Esophagus muscularis mucosa (tissue), 4 donors: Measurements from ENCODE around the gene PTTG1IP. TPM values are rescaled to one million over a fixed set of nuclear protein-coding genes. Genes with fewer than 3 reads are reported as not detected.

Experiments
- DNase-seq: peaks from one replicate; pipeline ENCODE4 v3.0.0-alpha.2; 2017; ENCODE audit errors: extremely low spot score
- H3K27ac ChIP-seq, 4 donors: fragments of 200-600 bp; sonication (generic); replicated peaks in 1 of 4; 1 replicate in 3 of 4; 2 replicates in 1 of 4; pipeline ENCODE4 v1.5.1; 2016 to 2019; ENCODE audit warnings: mild to moderate bottlenecking in 1 of 4
- H3K27me3 ChIP-seq, 4 donors: fragments of 200-600 bp; sonication (generic); one replicate each; pipeline versions ENCODE4 v1.5.1 to v1.6.0; 2016 to 2019
- H3K36me3 ChIP-seq, 4 donors: fragments of 200-600 bp; sonication (generic); one replicate each; pipeline ENCODE4 v1.5.1; 2016 to 2019
- H3K4me1 ChIP-seq, 4 donors: fragments of 200-600 bp; sonication (generic); one replicate each; pipeline ENCODE4 v1.5.1; 2016 to 2019
- H3K4me3 ChIP-seq, 4 donors: fragments of 200-600 bp; sonication (generic); 1 replicate in 2 of 4; 2 replicates in 2 of 4; pipeline ENCODE4 v1.5.1; 2016 to 2019; ENCODE audit warnings: mild to moderate bottlenecking in 4 of 4, moderate library complexity in 1 of 4
- H3K9me3 ChIP-seq, 4 donors: fragments of 200-600 bp; sonication (generic); 1 replicate in 3 of 4; 2 replicates in 1 of 4; pipeline ENCODE4 v1.5.1; 2016 to 2019
- CTCF ChIP-seq, 3 experiments: fragments of 200-600 bp in 2 of 3; fragments of 450-650 bp in 1 of 3; sonication (generic) in 2 of 3; IDR thresholded peaks; one replicate each; pipeline ENCODE4 v1.5.1; 2017 to 2019; ENCODE audit warnings: antibody characterized with exemption in 3 of 3, mild to moderate bottlenecking in 2 of 3, moderate library complexity in 1 of 3
- EP300 ChIP-seq: sonication (generic); formaldehyde crosslinking; IDR thresholded peaks from one replicate; pipeline ENCODE4 v1.6.1; 2017; ENCODE audit warnings: antibody characterized with exemption
- POLR2A ChIP-seq: fragments of 450-650 bp; IDR thresholded peaks from one replicate; pipeline ENCODE4 v1.6.1; 2017; ENCODE audit warnings: antibody characterized with exemption, moderate library complexity, mild to moderate bottlenecking, low read depth
- POLR2AphosphoS5 ChIP-seq, 2 donors: sonication (generic); formaldehyde crosslinking; IDR thresholded peaks; one replicate each; pipeline ENCODE4 v1.6.1; 2017; ENCODE audit warnings: antibody characterized with exemption in 2 of 2
- WGBS: methylation state at CpG from one replicate; pipeline ENCODE4 v1.1.5; 2018; 5-methylcytosine and 5-hydroxymethylcytosine counted together
- intact Hi-C: fragments of 100-400 bp; cut with DNase I; formaldehyde crosslinking; loops from one replicate; pipeline ENCODE4 v1.15.1; 2023
- total RNA-seq, 4 donors: library from RNA; depleted of rRNA; stranded (reverse); fragments of >200 nt; gene quantifications; one replicate each; pipeline versions ENCODE4 v1.1.0 to v1.2.1, GENCODE V29; 2016

The PTTG1IP gene
- total RNA-seq, 4 donors from 2014 or later, result 222 to 382 (median 302) TPM

- Histone ChIP-seq H3K9me3 (no peaks in the 10 kb centered on the region), H3K36me3 (peaks cover 0 to 17% (median 0%) of the 10 kb centered on the region in 4 donors), H3K4me3 (no peak overlapping the region), H3K27me3 (no peaks in the 10 kb centered on the region), H3K27ac (no peak overlapping the region), H3K4me1 (peaks cover 3 to 26% (median 11%) of the 10 kb centered on the region in 4 donors)
- 91% methylated on average over 29 of the region's 30 CpGs for WGBS
- DNase-seq, result no peak
- TF ChIP-seq POLR2AphosphoS5 (IDR thresholded peaks at IDR 0.05) (no peak), POLR2A (no peak), CTCF (IDR thresholded peaks at IDR 0.05) (no peak), EP300 (no peak)
- intact Hi-C loops, result no loop called here
Observed at GRCh38 chr21:44902268-44903049, 29.0 kb upstream of the PTTG1IP start.

- no peaks in the 10 kb centered on the region for H3K9me3 ChIP-seq
- peaks cover 0 to 17% (median 3%) of the 10 kb centered on the region in 4 donors for H3K4me1 ChIP-seq
- TF ChIP-seq EP300, result no peak
- no peak for TF ChIP-seq POLR2AphosphoS5 (IDR thresholded peaks at IDR 0.05)
- no peaks in the 10 kb centered on the region for H3K27me3 ChIP-seq
- no peak overlapping the region for H3K27ac ChIP-seq
- intact Hi-C loops, result no loop called here
- 95% methylated on average over 22 of the region's 27 CpGs for WGBS
- no peak overlapping the region for H3K4me3 ChIP-seq
- peaks cover 0 to 17% (median 0%) of the 10 kb centered on the region in 4 donors for H3K36me3 ChIP-seq
- no peak for DNase-seq
Observed at GRCh38 chr21:44901391-44902074, 28.0 kb upstream of the PTTG1IP start.

GRCh38 chr21:44900559-44901251 lies 27.2 kb upstream of the PTTG1IP start:
- Histone ChIP-seq H3K36me3 (peaks cover 0 to 17% (median 0%) of the 10 kb centered on the region in 4 donors), H3K27ac (no peak overlapping the region), H3K4me3 (no peak overlapping the region), H3K4me1 (peaks cover 0 to 9% (median 2%) of the 10 kb centered on the region in 4 donors), H3K9me3 (no peaks in the 10 kb centered on the region), H3K27me3 (no peaks in the 10 kb centered on the region)
- intact Hi-C loops, result no loop called here
- no peak for DNase-seq
- 88% methylated on average over 24 of the region's 28 CpGs for WGBS
- TF ChIP-seq EP300 (no peak), POLR2AphosphoS5 (IDR thresholded peaks at IDR 0.05) (no peak), POLR2A (no peak), CTCF (IDR thresholded peaks at IDR 0.05) (no peak)

GRCh38 chr21:44899768-44900558 lies 26.5 kb upstream of the PTTG1IP start:
- 91% methylated on average over 28 of the region's 37 CpGs for WGBS
- no peaks in the 10 kb centered on the region for H3K27me3 ChIP-seq
- no peak for TF ChIP-seq EP300
- TF ChIP-seq POLR2A, result no peak
- TF ChIP-seq POLR2AphosphoS5 (IDR thresholded peaks at IDR 0.05), result no peak
- no peak for TF ChIP-seq CTCF (IDR thresholded peaks at IDR 0.05)
- intact Hi-C loops, result no loop called here
- H3K27ac ChIP-seq, result no peak overlapping the region
- no peaks in the 10 kb centered on the region for H3K9me3 ChIP-seq
- peaks cover 0 to 2% (median 0%) of the 10 kb centered on the region in 4 donors for H3K4me1 ChIP-seq
- H3K36me3 ChIP-seq, result peaks cover 0 to 17% (median 0%) of the 10 kb centered on the region in 4 donors
- no peak for DNase-seq
- no peak overlapping the region for H3K4me3 ChIP-seq
